Measurements from ENCODE around the gene GPR85. TPM values are rescaled to one million over a fixed set of nuclear protein-coding genes. Genes with fewer than 3 reads are reported as not detected.

GPR85 gene
- total and polyA plus RNA-seq, 2 donors (not counting 1 experiment from before 2014, with no cell fraction given), result 3.0 to 9.2 TPM

GRCh38 chr7:113046453-113046852 lies 40.2 kb downstream of the GPR85 start:
- no peak for DNase-seq (ENCODE audit: low read depth in 2 of 2)

GRCh38 chr7:113045379-113045778 lies 41.2 kb downstream of the GPR85 start:
- H3K4me2 ChIP-seq (ENCODE audit: extremely low read depth, insufficient read depth, low read length), result no peak overlapping the region
- DNase-seq (ENCODE audit: low read depth in 2 of 2), result no peak
- no peak overlapping the region for H2AFZ ChIP-seq (ENCODE audit: low read length)
- no peaks in the 10 kb centered on the region for H3K36me3 ChIP-seq (ENCODE audit: control insufficient read depth, insufficient read depth, low read length)
- no peak overlapping the region for H3K9ac ChIP-seq (ENCODE audit: insufficient read depth, low read length)
- H3K27me3 ChIP-seq (ENCODE audit: control insufficient read depth, insufficient read depth, low read length), result no peaks in the 10 kb centered on the region
- no peak overlapping the region for H3K27ac ChIP-seq (ENCODE audit: insufficient read depth, low read length)
- TF ChIP-seq CTCF (conservative IDR thresholded peaks at IDR 0.05 in 1 of 2, IDR thresholded peaks at IDR 0.05 in 1 of 2; ENCODE audit: low read depth in 1 of 2, low read length in 2 of 2) (no peak), EZH2 (IDR thresholded peaks at IDR 0.05; ENCODE audit: low read length, missing control alignments) (no peak)
- no peaks in the 10 kb centered on the region for H3K9me3 ChIP-seq (ENCODE audit: control insufficient read depth, insufficient read depth, low read depth, low read length)
- H3K4me1 ChIP-seq (ENCODE audit: control insufficient read depth, extremely low read depth, insufficient read depth, low read length), result no peaks in the 10 kb centered on the region
- H4K20me1 ChIP-seq (ENCODE audit: control insufficient read depth, extremely low read depth, insufficient read depth, low read length), result no peaks in the 10 kb centered on the region
- no peak overlapping the region for H3K4me3 ChIP-seq (replicated peaks in 1 of 4; ENCODE audit: control extremely low read depth in 1 of 4, insufficient read depth in 1 of 4, low read depth in 3 of 4, low read length in 4 of 4)
- no peaks in the 10 kb centered on the region for H3K79me2 ChIP-seq (ENCODE audit: control insufficient read depth, insufficient read depth, low read length)

More at GRCh38 chr7:113046453-113046852, 40.2 kb downstream of the GPR85 start:
- H3K4me3 ChIP-seq (replicated peaks in 1 of 4; ENCODE audit: control extremely low read depth in 1 of 4, insufficient read depth in 1 of 4, low read depth in 3 of 4, low read length in 4 of 4), result no peak overlapping the region
- H2AFZ ChIP-seq (ENCODE audit: low read length), result no peak overlapping the region
- no peak overlapping the region for H3K27ac ChIP-seq (ENCODE audit: insufficient read depth, low read length)
- H3K9ac ChIP-seq (ENCODE audit: insufficient read depth, low read length), result no peak overlapping the region
- no peaks in the 10 kb centered on the region for H3K9me3 ChIP-seq (ENCODE audit: control insufficient read depth, insufficient read depth, low read depth, low read length)
- no peaks in the 10 kb centered on the region for H3K27me3 ChIP-seq (ENCODE audit: control insufficient read depth, insufficient read depth, low read length)
- no peaks in the 10 kb centered on the region for H3K4me1 ChIP-seq (ENCODE audit: control insufficient read depth, extremely low read depth, insufficient read depth, low read length)
- no peaks in the 10 kb centered on the region for H4K20me1 ChIP-seq (ENCODE audit: control insufficient read depth, extremely low read depth, insufficient read depth, low read length)
- H3K4me2 ChIP-seq (ENCODE audit: extremely low read depth, insufficient read depth, low read length), result no peak overlapping the region
- TF ChIP-seq CTCF (conservative IDR thresholded peaks at IDR 0.05 in 1 of 2, IDR thresholded peaks at IDR 0.05 in 1 of 2; ENCODE audit: low read depth in 1 of 2, low read length in 2 of 2), result no peak
- TF ChIP-seq EZH2 (IDR thresholded peaks at IDR 0.05; ENCODE audit: low read length, missing control alignments), result no peak
- H3K36me3 ChIP-seq (ENCODE audit: control insufficient read depth, insufficient read depth, low read length), result no peaks in the 10 kb centered on the region
- H3K79me2 ChIP-seq (ENCODE audit: control insufficient read depth, insufficient read depth, low read length), result no peaks in the 10 kb centered on the region

GRCh38 chr7:113044394-113044793 lies 42.2 kb downstream of the GPR85 start:
- H3K9ac ChIP-seq (ENCODE audit: insufficient read depth, low read length), result no peak overlapping the region
- TF ChIP-seq CTCF (conservative IDR thresholded peaks at IDR 0.05 in 1 of 2, IDR thresholded peaks at IDR 0.05 in 1 of 2; ENCODE audit: low read depth in 1 of 2, low read length in 2 of 2), result no peak
- no peak for TF ChIP-seq EZH2 (IDR thresholded peaks at IDR 0.05; ENCODE audit: low read length, missing control alignments)
- no peaks in the 10 kb centered on the region for H3K27me3 ChIP-seq (ENCODE audit: control insufficient read depth, insufficient read depth, low read length)
- H2AFZ ChIP-seq (ENCODE audit: low read length), result no peak overlapping the region
- no peaks in the 10 kb centered on the region for H4K20me1 ChIP-seq (ENCODE audit: control insufficient read depth, extremely low read depth, insufficient read depth, low read length)
- H3K27ac ChIP-seq (ENCODE audit: insufficient read depth, low read length), result no peak overlapping the region
- H3K79me2 ChIP-seq (ENCODE audit: control insufficient read depth, insufficient read depth, low read length), result no peaks in the 10 kb centered on the region
- H3K4me2 ChIP-seq (ENCODE audit: extremely low read depth, insufficient read depth, low read length), result no peak overlapping the region
- no peak for DNase-seq (ENCODE audit: low read depth in 2 of 2)
- H3K4me1 ChIP-seq (ENCODE audit: control insufficient read depth, extremely low read depth, insufficient read depth, low read length), result no peaks in the 10 kb centered on the region
- no peaks in the 10 kb centered on the region for H3K36me3 ChIP-seq (ENCODE audit: control insufficient read depth, insufficient read depth, low read length)
- H3K4me3 ChIP-seq (replicated peaks in 1 of 4; ENCODE audit: control extremely low read depth in 1 of 4, insufficient read depth in 1 of 4, low read depth in 3 of 4, low read length in 4 of 4), result no peak overlapping the region
- no peaks in the 10 kb centered on the region for H3K9me3 ChIP-seq (ENCODE audit: control insufficient read depth, insufficient read depth, low read depth, low read length)
